ENCODE results near the gene DMRTC2. TPM values are rescaled to one million over a fixed set of nuclear protein-coding genes. Genes with fewer than 3 reads are reported as not detected.

Gene DMRTC2
- total RNA-seq, 1 donor from 2014 or later, result not detected

- H3K27ac ChIP-seq (ENCODE audit: low read depth, low read length), result no peak within 1 kb of the TSS
- H3K4me3 ChIP-seq (ENCODE audit: low read length in 3 of 3), result no peak within 1 kb of the TSS
- no peaks in the 10 kb centered on the region for H3K9me3 ChIP-seq (ENCODE audit: control insufficient read depth in 3 of 3, low read length in 3 of 3)
- H3K9ac ChIP-seq (ENCODE audit: low read depth in 1 of 3, low read length in 3 of 3), result no peak within 1 kb of the TSS
- no peaks in the 10 kb centered on the region for H3K36me3 ChIP-seq (ENCODE audit: control insufficient read depth in 3 of 3, insufficient read depth in 3 of 3, low read length in 3 of 3)
- H3K4me1 ChIP-seq (ENCODE audit: control insufficient read depth in 3 of 3, insufficient read depth in 3 of 3, low read length in 3 of 3), result no peaks in the 10 kb centered on the region
- H3K27me3 ChIP-seq (ENCODE audit: control insufficient read depth in 3 of 3, insufficient read depth in 3 of 3, low read length in 3 of 3), result peaks cover 9 to 11% (median 10%) of the 10 kb centered on the region in 3 donors
These were observed 241 bp upstream of the DMRTC2 start, which contains the start of gene LYPD4 for GRCh38 chr19:41844601-41845000. Gene LYPD4, minus strand, starts transcription at chr19:41844683. Its CDS starts 5,398 bp downstream, at chr19:41839285.

- H3K9me3 ChIP-seq (ENCODE audit: control insufficient read depth in 3 of 3, low read length in 3 of 3), result no peaks in the 10 kb centered on the region
- H3K9ac ChIP-seq (ENCODE audit: low read depth in 1 of 3, low read length in 3 of 3), result no peak overlapping the region
- H3K27ac ChIP-seq (ENCODE audit: low read depth, low read length), result no peak overlapping the region
- no peaks in the 10 kb centered on the region for H3K4me1 ChIP-seq (ENCODE audit: control insufficient read depth in 3 of 3, insufficient read depth in 3 of 3, low read length in 3 of 3)
- peaks cover 7 to 10% (median 8%) of the 10 kb centered on the region in 3 donors for H3K27me3 ChIP-seq (ENCODE audit: control insufficient read depth in 3 of 3, insufficient read depth in 3 of 3, low read length in 3 of 3)
- no peaks in the 10 kb centered on the region for H3K36me3 ChIP-seq (ENCODE audit: control insufficient read depth in 3 of 3, insufficient read depth in 3 of 3, low read length in 3 of 3)
- H3K4me3 ChIP-seq (ENCODE audit: low read length in 3 of 3), result no peak overlapping the region
These were observed 279 bp downstream of the DMRTC2 start for GRCh38 chr19:41845051-41845590.

- peaks cover 7 to 10% (median 10%) of the 10 kb centered on the region in 3 donors for H3K27me3 ChIP-seq (ENCODE audit: control insufficient read depth in 3 of 3, insufficient read depth in 3 of 3, low read length in 3 of 3)
These were observed 2.7 kb downstream of the DMRTC2 start for GRCh38 chr19:41847351-41848105.

GRCh38 chr19:41848666-41849065 is 3.8 kb downstream of the DMRTC2 start:
- H3K36me3 ChIP-seq (ENCODE audit: control insufficient read depth in 3 of 3, insufficient read depth in 3 of 3, low read length in 3 of 3), result no peaks in the 10 kb centered on the region
- no peak overlapping the region for H3K9ac ChIP-seq (ENCODE audit: low read depth in 1 of 3, low read length in 3 of 3)
- H3K27me3 ChIP-seq (ENCODE audit: control insufficient read depth in 3 of 3, insufficient read depth in 3 of 3, low read length in 3 of 3), result peaks cover 7 to 13% (median 10%) of the 10 kb centered on the region in 3 donors
- H3K4me1 ChIP-seq (ENCODE audit: control insufficient read depth in 3 of 3, insufficient read depth in 3 of 3, low read length in 3 of 3), result no peaks in the 10 kb centered on the region
- H3K4me3 ChIP-seq (ENCODE audit: low read length in 3 of 3), result no peak overlapping the region
- no peak overlapping the region for H3K27ac ChIP-seq (ENCODE audit: low read depth, low read length)
- H3K9me3 ChIP-seq (ENCODE audit: control insufficient read depth in 3 of 3, low read length in 3 of 3), result no peaks in the 10 kb centered on the region

More at GRCh38 chr19:41847351-41848105, 2.7 kb downstream of the DMRTC2 start:
- Histone ChIP-seq H3K4me1 (ENCODE audit: control insufficient read depth in 3 of 3, insufficient read depth in 3 of 3, low read length in 3 of 3) (no peaks in the 10 kb centered on the region), H3K4me3 (ENCODE audit: low read length in 3 of 3) (no peak overlapping the region), H3K9me3 (ENCODE audit: control insufficient read depth in 3 of 3, low read length in 3 of 3) (no peaks in the 10 kb centered on the region), H3K27ac (ENCODE audit: low read depth, low read length) (no peak overlapping the region), H3K9ac (ENCODE audit: low read depth in 1 of 3, low read length in 3 of 3) (no peak overlapping the region), H3K36me3 (ENCODE audit: control insufficient read depth in 3 of 3, insufficient read depth in 3 of 3, low read length in 3 of 3) (no peaks in the 10 kb centered on the region)

- H3K27me3 ChIP-seq (ENCODE audit: control insufficient read depth in 3 of 3, insufficient read depth in 3 of 3, low read length in 3 of 3), result peaks cover 7 to 13% (median 13%) of the 10 kb centered on the region in 3 donors
- no peak overlapping the region for H3K27ac ChIP-seq (ENCODE audit: low read depth, low read length)
- H3K9me3 ChIP-seq (ENCODE audit: control insufficient read depth in 3 of 3, low read length in 3 of 3), result no peaks in the 10 kb centered on the region
- no peaks in the 10 kb centered on the region for H3K36me3 ChIP-seq (ENCODE audit: control insufficient read depth in 3 of 3, insufficient read depth in 3 of 3, low read length in 3 of 3)
- H3K4me1 ChIP-seq (ENCODE audit: control insufficient read depth in 3 of 3, insufficient read depth in 3 of 3, low read length in 3 of 3), result no peaks in the 10 kb centered on the region
- no peak overlapping the region for H3K4me3 ChIP-seq (ENCODE audit: low read length in 3 of 3)
- H3K9ac ChIP-seq (ENCODE audit: low read depth in 1 of 3, low read length in 3 of 3), result no peak overlapping the region
These were observed 4.2 kb downstream of the DMRTC2 start for GRCh38 chr19:41849067-41849466.

- H3K9ac ChIP-seq (ENCODE audit: low read depth in 1 of 3, low read length in 3 of 3), result no peak overlapping the region
- peaks cover 7 to 21% (median 17%) of the 10 kb centered on the region in 3 donors for H3K27me3 ChIP-seq (ENCODE audit: control insufficient read depth in 3 of 3, insufficient read depth in 3 of 3, low read length in 3 of 3)
- H3K4me1 ChIP-seq (ENCODE audit: control insufficient read depth in 3 of 3, insufficient read depth in 3 of 3, low read length in 3 of 3), result no peaks in the 10 kb centered on the region
- H3K9me3 ChIP-seq (ENCODE audit: control insufficient read depth in 3 of 3, low read length in 3 of 3), result no peaks in the 10 kb centered on the region
- H3K36me3 ChIP-seq (ENCODE audit: control insufficient read depth in 3 of 3, insufficient read depth in 3 of 3, low read length in 3 of 3), result no peaks in the 10 kb centered on the region
- no peak overlapping the region for H3K4me3 ChIP-seq (ENCODE audit: low read length in 3 of 3)
- no peak overlapping the region for H3K27ac ChIP-seq (ENCODE audit: low read depth, low read length)
These were observed 5.5 kb downstream of the DMRTC2 start for GRCh38 chr19:41850381-41850780.

GRCh38 chr19:41851456-41851855 is 6.6 kb downstream of the DMRTC2 start:
- Histone ChIP-seq H3K27ac (ENCODE audit: low read depth, low read length) (no peak overlapping the region), H3K4me3 (ENCODE audit: low read length in 3 of 3) (no peak overlapping the region), H3K9me3 (ENCODE audit: control insufficient read depth in 3 of 3, low read length in 3 of 3) (no peaks in the 10 kb centered on the region), H3K4me1 (ENCODE audit: control insufficient read depth in 3 of 3, insufficient read depth in 3 of 3, low read length in 3 of 3) (no peaks in the 10 kb centered on the region), H3K27me3 (ENCODE audit: control insufficient read depth in 3 of 3, insufficient read depth in 3 of 3, low read length in 3 of 3) (peaks cover 7 to 22% (median 17%) of the 10 kb centered on the region in 3 donors), H3K9ac (ENCODE audit: low read depth in 1 of 3, low read length in 3 of 3) (no peak overlapping the region), H3K36me3 (ENCODE audit: control insufficient read depth in 3 of 3, insufficient read depth in 3 of 3, low read length in 3 of 3) (no peaks in the 10 kb centered on the region)

- H3K4me3 ChIP-seq (ENCODE audit: low read length in 3 of 3), result no peak overlapping the region
- no peaks in the 10 kb centered on the region for H3K4me1 ChIP-seq (ENCODE audit: control insufficient read depth in 3 of 3, insufficient read depth in 3 of 3, low read length in 3 of 3)
- peaks cover 7 to 22% (median 17%) of the 10 kb centered on the region in 3 donors for H3K27me3 ChIP-seq (ENCODE audit: control insufficient read depth in 3 of 3, insufficient read depth in 3 of 3, low read length in 3 of 3)
These were observed 8.5 kb downstream of the DMRTC2 start for GRCh38 chr19:41853344-41853743.

GRCh38 chr19:41853768-41854167 is 8.9 kb downstream of the DMRTC2 start:
- Histone ChIP-seq H3K27me3 (ENCODE audit: control insufficient read depth in 3 of 3, insufficient read depth in 3 of 3, low read length in 3 of 3) (peaks cover 7 to 22% (median 14%) of the 10 kb centered on the region in 3 donors), H3K36me3 (ENCODE audit: control insufficient read depth in 3 of 3, insufficient read depth in 3 of 3, low read length in 3 of 3) (no peaks in the 10 kb centered on the region), H3K9ac (ENCODE audit: low read depth in 1 of 3, low read length in 3 of 3) (no peak overlapping the region), H3K4me1 (ENCODE audit: control insufficient read depth in 3 of 3, insufficient read depth in 3 of 3, low read length in 3 of 3) (peaks cover 0 to under 1% (median 0%) of the 10 kb centered on the region in 3 donors), H3K27ac (ENCODE audit: low read depth, low read length) (no peak overlapping the region), H3K4me3 (ENCODE audit: low read length in 3 of 3) (no peak overlapping the region), H3K9me3 (ENCODE audit: control insufficient read depth in 3 of 3, low read length in 3 of 3) (no peaks in the 10 kb centered on the region)

More at GRCh38 chr19:41853344-41853743, 8.5 kb downstream of the DMRTC2 start:
- no peak overlapping the region for H3K9ac ChIP-seq (ENCODE audit: low read depth in 1 of 3, low read length in 3 of 3)
- no peak overlapping the region for H3K27ac ChIP-seq (ENCODE audit: low read depth, low read length)
- H3K36me3 ChIP-seq (ENCODE audit: control insufficient read depth in 3 of 3, insufficient read depth in 3 of 3, low read length in 3 of 3), result no peaks in the 10 kb centered on the region
- no peaks in the 10 kb centered on the region for H3K9me3 ChIP-seq (ENCODE audit: control insufficient read depth in 3 of 3, low read length in 3 of 3)

GRCh38 chr19:41859213-41859617 is 14.4 kb downstream of the DMRTC2 start:
- Histone ChIP-seq H3K9ac (ENCODE audit: low read depth in 1 of 3, low read length in 3 of 3) (peak overlapping the region; percentile 62 to 94 (median 74)), H3K27ac (ENCODE audit: low read depth, low read length) (peak overlapping the region; percentile 97), H3K4me1 (ENCODE audit: control insufficient read depth in 3 of 3, insufficient read depth in 3 of 3, low read length in 3 of 3) (peaks cover 27 to 36% (median 31%) of the 10 kb centered on the region in 3 donors), H3K9me3 (ENCODE audit: control insufficient read depth in 3 of 3, low read length in 3 of 3) (no peaks in the 10 kb centered on the region), H3K27me3 (ENCODE audit: control insufficient read depth in 3 of 3, insufficient read depth in 3 of 3, low read length in 3 of 3) (peaks cover 0 to 8% (median 4%) of the 10 kb centered on the region in 3 donors), H3K4me3 (ENCODE audit: low read length in 3 of 3) (peak overlapping the region; percentile 67 to 98 (median 95)), H3K36me3 (ENCODE audit: control insufficient read depth in 3 of 3, insufficient read depth in 3 of 3, low read length in 3 of 3) (peaks cover 27 to 29% (median 28%) of the 10 kb centered on the region in 3 donors)
